ENCODE data around the gene FKBP1A.

The FKBP1A gene

DNA sequence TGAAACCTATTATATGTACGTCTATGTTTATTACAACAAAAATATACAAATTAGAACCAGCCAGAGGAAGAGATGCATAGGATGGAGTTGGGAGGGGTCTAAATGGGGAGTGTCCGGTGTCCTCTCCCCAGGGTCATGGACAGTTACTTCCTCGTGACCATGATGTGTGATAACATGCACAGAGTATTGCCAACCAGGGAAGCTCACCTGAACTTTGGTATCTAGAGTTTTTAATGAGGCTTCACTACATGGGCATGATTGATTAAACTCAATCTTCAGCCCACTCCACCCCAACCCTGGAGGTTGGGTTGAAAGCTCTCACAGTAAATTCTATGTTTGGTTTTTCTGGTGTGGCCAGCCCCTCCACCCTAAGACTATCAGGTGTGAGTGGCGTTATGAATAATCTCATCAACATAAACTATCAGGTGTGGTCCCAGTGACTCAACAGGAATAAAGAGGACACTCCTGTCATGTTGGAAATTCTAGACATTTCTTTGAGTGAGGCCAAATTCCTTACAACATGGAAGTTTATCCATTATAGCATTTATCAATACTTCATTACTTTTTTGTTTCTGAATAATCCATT is 36.4 kb upstream of the FKBP1A start:
- H3K4me1 ChIP-seq (ENCODE audit: control insufficient read depth in 1 of 2, insufficient read depth in 2 of 2, low read length in 2 of 2) = no peaks in the 10 kb centered on the region
- H3K9me3 ChIP-seq (ENCODE audit: control insufficient read depth in 1 of 2, low read length in 2 of 2) = no peaks in the 10 kb centered on the region
- H3K36me3 ChIP-seq (ENCODE audit: control insufficient read depth in 1 of 2, insufficient read depth in 2 of 2, low read length in 2 of 2) = no peaks in the 10 kb centered on the region
- H3K4me3 ChIP-seq (ENCODE audit: low read depth in 1 of 2, low read length in 2 of 2) = no peak overlapping the region
- no peaks in the 10 kb centered on the region for H3K27me3 ChIP-seq (ENCODE audit: low read depth, low read length)
- no peak overlapping the region for H3K27ac ChIP-seq (ENCODE audit: low read length)

DNA sequence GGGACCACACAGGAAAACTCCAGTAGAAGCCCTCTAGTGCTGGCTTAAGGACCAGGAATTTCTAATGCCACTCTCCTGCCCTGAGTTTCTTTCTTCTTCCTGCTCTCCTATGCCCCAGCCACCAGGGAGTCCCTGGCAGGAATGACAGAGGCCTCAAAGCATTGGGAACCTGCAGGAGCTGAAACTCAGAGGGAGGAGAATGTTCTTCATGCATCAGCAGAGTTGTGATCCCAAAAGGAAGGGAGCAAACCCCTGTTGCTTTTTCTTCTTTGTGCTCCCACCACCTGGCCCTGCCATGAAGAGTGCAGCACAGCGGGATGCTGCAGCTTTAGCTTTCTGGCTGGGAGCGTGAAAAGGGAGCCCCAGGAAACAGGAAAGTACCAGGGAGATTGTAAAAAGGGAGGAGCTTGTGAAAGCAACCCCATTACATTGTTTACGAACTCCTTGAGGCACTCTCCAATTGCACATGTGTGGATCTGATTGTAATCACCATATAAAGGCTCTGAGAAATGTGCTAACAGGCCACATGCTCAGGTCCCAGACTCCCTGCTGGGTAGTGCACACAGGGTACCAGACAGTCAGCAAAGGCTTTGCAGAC is 34.7 kb upstream of the FKBP1A start:
- Histone ChIP-seq H3K27ac (ENCODE audit: low read length) (no peak overlapping the region), H3K27me3 (ENCODE audit: low read depth, low read length) (no peaks in the 10 kb centered on the region), H3K9me3 (ENCODE audit: control insufficient read depth in 1 of 2, low read length in 2 of 2) (no peaks in the 10 kb centered on the region), H3K4me1 (ENCODE audit: control insufficient read depth in 1 of 2, insufficient read depth in 2 of 2, low read length in 2 of 2) (no peaks in the 10 kb centered on the region), H3K4me3 (ENCODE audit: low read depth in 1 of 2, low read length in 2 of 2) (no peak overlapping the region), H3K36me3 (ENCODE audit: control insufficient read depth in 1 of 2, insufficient read depth in 2 of 2, low read length in 2 of 2) (no peaks in the 10 kb centered on the region)

DNA sequence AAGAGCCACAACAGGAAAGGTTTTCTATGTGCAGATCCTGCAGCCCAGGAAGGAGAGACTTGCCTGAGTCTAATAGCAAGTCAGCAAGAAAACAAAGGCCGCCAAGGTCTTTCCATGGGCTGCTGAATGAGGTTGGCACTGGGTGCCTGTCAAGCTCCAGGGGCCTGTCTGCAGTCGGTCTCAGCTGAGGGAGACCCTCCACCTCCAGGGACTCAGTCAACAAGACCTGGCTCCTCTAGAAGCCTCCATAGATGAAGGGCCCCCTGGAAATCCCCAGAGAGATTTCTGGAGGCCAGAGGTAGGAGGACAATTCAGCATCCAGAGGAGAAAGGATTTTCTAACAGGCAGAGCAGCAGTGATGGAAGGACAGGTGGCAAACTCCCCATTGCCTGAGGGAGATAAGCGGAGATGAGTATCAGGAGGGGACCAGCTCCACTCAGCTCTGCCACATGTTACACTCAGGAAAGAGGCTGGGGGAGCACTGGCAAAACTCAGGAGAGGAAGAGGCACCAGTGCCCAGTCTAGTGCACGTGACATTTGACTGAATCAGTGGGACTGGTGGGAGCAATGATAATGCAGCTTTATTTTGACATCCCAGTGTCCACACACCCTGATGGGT is 33.5 kb upstream of the FKBP1A start:
- no peaks in the 10 kb centered on the region for H3K4me1 ChIP-seq (ENCODE audit: control insufficient read depth in 1 of 2, insufficient read depth in 2 of 2, low read length in 2 of 2)
- H3K4me3 ChIP-seq (ENCODE audit: low read depth in 1 of 2, low read length in 2 of 2) = no peak overlapping the region
- H3K27me3 ChIP-seq (ENCODE audit: low read depth, low read length) = no peaks in the 10 kb centered on the region
- H3K27ac ChIP-seq (ENCODE audit: low read length) = no peak overlapping the region
- no peaks in the 10 kb centered on the region for H3K36me3 ChIP-seq (ENCODE audit: control insufficient read depth in 1 of 2, insufficient read depth in 2 of 2, low read length in 2 of 2)
- H3K9me3 ChIP-seq (ENCODE audit: control insufficient read depth in 1 of 2, low read length in 2 of 2) = no peaks in the 10 kb centered on the region

DNA sequence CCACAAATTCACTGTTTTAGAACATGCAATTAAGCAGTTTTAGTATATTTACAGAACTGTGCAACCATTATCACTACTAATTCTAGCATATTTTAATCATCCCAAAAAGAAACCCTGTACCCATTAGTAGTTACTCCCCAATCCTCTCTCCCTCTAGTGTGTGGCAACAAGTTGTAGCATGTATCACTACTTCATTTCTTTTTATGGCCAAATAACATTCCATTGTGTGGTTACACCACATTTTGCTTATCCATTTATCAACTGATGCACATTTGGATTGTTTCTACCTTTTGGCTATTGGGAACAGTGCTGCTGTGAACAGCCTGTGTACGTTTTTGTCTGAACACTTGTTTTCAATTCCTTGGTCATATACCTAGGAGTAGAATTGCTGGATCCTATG is 31.5 kb upstream of the FKBP1A start:
- Histone ChIP-seq H3K27ac (ENCODE audit: low read length) (no peak overlapping the region), H3K36me3 (ENCODE audit: control insufficient read depth in 1 of 2, insufficient read depth in 2 of 2, low read length in 2 of 2) (no peaks in the 10 kb centered on the region), H3K27me3 (ENCODE audit: low read depth, low read length) (no peaks in the 10 kb centered on the region), H3K4me1 (ENCODE audit: control insufficient read depth in 1 of 2, insufficient read depth in 2 of 2, low read length in 2 of 2) (no peaks in the 10 kb centered on the region), H3K9me3 (ENCODE audit: control insufficient read depth in 1 of 2, low read length in 2 of 2) (peaks cover 4 to 5% of the 10 kb centered on the region in 2 donors), H3K4me3 (ENCODE audit: low read depth in 1 of 2, low read length in 2 of 2) (no peak overlapping the region)

DNA sequence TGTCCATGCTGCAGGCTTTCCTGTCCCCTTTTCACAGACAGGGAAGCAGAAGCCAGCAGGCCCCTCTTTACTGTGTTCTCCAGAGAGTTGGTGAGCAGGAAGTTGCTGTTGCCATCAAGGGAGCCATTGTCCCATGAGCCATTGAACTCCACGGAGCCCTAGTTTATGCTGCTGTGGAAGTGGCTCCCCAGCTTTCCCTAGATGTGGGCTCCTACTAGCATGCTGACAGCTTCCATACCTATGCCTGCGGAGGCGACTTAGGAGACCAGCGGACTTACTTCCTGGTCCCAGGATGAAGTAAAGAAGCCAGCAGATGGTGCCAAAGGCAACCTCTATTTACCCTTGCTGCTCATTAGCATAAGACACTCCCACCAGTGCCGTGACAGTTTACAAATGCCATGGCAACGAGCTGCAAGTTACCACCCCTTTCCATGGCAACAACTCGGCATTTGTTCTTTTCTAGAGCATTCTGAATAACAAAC is 30.8 kb upstream of the FKBP1A start:
- H3K27ac ChIP-seq (ENCODE audit: low read length) = no peak overlapping the region
- no peaks in the 10 kb centered on the region for H3K4me1 ChIP-seq (ENCODE audit: control insufficient read depth in 1 of 2, insufficient read depth in 2 of 2, low read length in 2 of 2)
- H3K4me3 ChIP-seq (ENCODE audit: low read depth in 1 of 2, low read length in 2 of 2) = no peak overlapping the region
- no peaks in the 10 kb centered on the region for H3K36me3 ChIP-seq (ENCODE audit: control insufficient read depth in 1 of 2, insufficient read depth in 2 of 2, low read length in 2 of 2)
- no peaks in the 10 kb centered on the region for H3K27me3 ChIP-seq (ENCODE audit: low read depth, low read length)
- peaks cover 4 to 5% of the 10 kb centered on the region in 2 donors for H3K9me3 ChIP-seq (ENCODE audit: control insufficient read depth in 1 of 2, low read length in 2 of 2)

- Histone ChIP-seq H3K4me3 (ENCODE audit: low read depth in 1 of 2, low read length in 2 of 2) (no peak overlapping the region), H3K4me1 (ENCODE audit: control insufficient read depth in 1 of 2, insufficient read depth in 2 of 2, low read length in 2 of 2) (no peaks in the 10 kb centered on the region), H3K9me3 (ENCODE audit: control insufficient read depth in 1 of 2, low read length in 2 of 2) (peaks cover 4 to 5% of the 10 kb centered on the region in 2 donors), H3K36me3 (ENCODE audit: control insufficient read depth in 1 of 2, insufficient read depth in 2 of 2, low read length in 2 of 2) (no peaks in the 10 kb centered on the region), H3K27me3 (ENCODE audit: low read depth, low read length) (no peaks in the 10 kb centered on the region), H3K27ac (ENCODE audit: low read length) (no peak overlapping the region)
Observed at GRCh38 chr20:1423206-1423605, 30.4 kb upstream of the FKBP1A start.

- Histone ChIP-seq H3K4me1 (ENCODE audit: control insufficient read depth in 1 of 2, insufficient read depth in 2 of 2, low read length in 2 of 2) (no peaks in the 10 kb centered on the region), H3K9me3 (ENCODE audit: control insufficient read depth in 1 of 2, low read length in 2 of 2) (peaks cover 4 to 5% of the 10 kb centered on the region in 2 donors), H3K4me3 (ENCODE audit: low read depth in 1 of 2, low read length in 2 of 2) (no peak overlapping the region), H3K36me3 (ENCODE audit: control insufficient read depth in 1 of 2, insufficient read depth in 2 of 2, low read length in 2 of 2) (no peaks in the 10 kb centered on the region), H3K27me3 (ENCODE audit: low read depth, low read length) (no peaks in the 10 kb centered on the region), H3K27ac (ENCODE audit: low read length) (no peak overlapping the region)
Observed at GRCh38 chr20:1422753-1423152, 29.9 kb upstream of the FKBP1A start.

DNA sequence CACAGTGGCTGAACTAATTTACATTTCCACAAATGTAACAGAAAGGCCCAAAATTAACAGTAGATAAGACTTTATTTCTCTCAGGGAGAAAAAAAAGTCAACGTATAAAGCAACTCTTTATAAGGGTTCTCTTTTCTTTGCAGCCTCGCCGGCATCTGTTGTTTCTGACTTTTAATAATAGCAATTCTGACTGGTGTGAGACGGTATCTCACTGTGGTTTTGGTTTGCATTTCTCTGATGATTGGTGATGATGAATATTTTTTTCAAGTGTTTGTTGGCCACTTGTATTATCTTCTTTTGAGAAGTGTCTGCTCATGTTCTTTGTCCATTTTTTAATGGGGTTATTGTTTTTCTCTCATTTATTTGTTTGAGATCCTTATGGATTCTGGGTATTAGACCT is 27.2 kb upstream of the FKBP1A start:
- Histone ChIP-seq H3K27ac (ENCODE audit: low read length) (no peak overlapping the region), H3K36me3 (ENCODE audit: control insufficient read depth in 1 of 2, insufficient read depth in 2 of 2, low read length in 2 of 2) (no peaks in the 10 kb centered on the region), H3K9me3 (ENCODE audit: control insufficient read depth in 1 of 2, low read length in 2 of 2) (peaks cover 4 to 5% of the 10 kb centered on the region in 2 donors), H3K4me3 (ENCODE audit: low read depth in 1 of 2, low read length in 2 of 2) (no peak overlapping the region), H3K4me1 (ENCODE audit: control insufficient read depth in 1 of 2, insufficient read depth in 2 of 2, low read length in 2 of 2) (no peaks in the 10 kb centered on the region), H3K27me3 (ENCODE audit: low read depth, low read length) (no peaks in the 10 kb centered on the region)

DNA sequence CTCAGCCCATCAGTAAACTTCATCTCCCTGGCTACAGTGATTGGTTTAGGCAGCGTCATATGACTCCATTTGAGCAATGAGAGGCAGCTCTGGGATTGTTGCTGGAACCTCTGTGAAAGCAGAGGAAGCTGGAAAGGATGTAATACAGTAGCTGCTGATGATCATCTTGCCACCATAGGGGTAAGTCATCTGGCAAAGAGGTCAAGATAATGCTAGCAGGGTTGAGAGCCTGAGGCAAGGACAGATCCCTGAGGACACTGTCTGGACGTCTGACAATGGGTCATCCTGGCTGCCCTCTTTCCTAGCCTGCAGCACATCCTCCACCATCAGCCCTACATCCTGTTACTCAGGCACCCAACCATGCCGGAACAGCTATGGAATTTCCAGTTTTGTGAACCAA is 25.5 kb upstream of the FKBP1A start:
- Histone ChIP-seq H3K36me3 (ENCODE audit: control insufficient read depth in 1 of 2, insufficient read depth in 2 of 2, low read length in 2 of 2) (no peaks in the 10 kb centered on the region), H3K27me3 (ENCODE audit: low read depth, low read length) (no peaks in the 10 kb centered on the region), H3K27ac (ENCODE audit: low read length) (no peak overlapping the region), H3K4me1 (ENCODE audit: control insufficient read depth in 1 of 2, insufficient read depth in 2 of 2, low read length in 2 of 2) (no peaks in the 10 kb centered on the region), H3K9me3 (ENCODE audit: control insufficient read depth in 1 of 2, low read length in 2 of 2) (peaks cover 4 to 5% of the 10 kb centered on the region in 2 donors), H3K4me3 (ENCODE audit: low read depth in 1 of 2, low read length in 2 of 2) (no peak overlapping the region)

GRCh38 chr20:1417790-1418189 is 24.9 kb upstream of the FKBP1A start:
- H3K36me3 ChIP-seq (ENCODE audit: control insufficient read depth in 1 of 2, insufficient read depth in 2 of 2, low read length in 2 of 2) = no peaks in the 10 kb centered on the region
- H3K4me1 ChIP-seq (ENCODE audit: control insufficient read depth in 1 of 2, insufficient read depth in 2 of 2, low read length in 2 of 2) = no peaks in the 10 kb centered on the region
- H3K27me3 ChIP-seq (ENCODE audit: low read depth, low read length) = no peaks in the 10 kb centered on the region
- no peak overlapping the region for H3K27ac ChIP-seq (ENCODE audit: low read length)
- peaks cover 4 to 5% of the 10 kb centered on the region in 2 donors for H3K9me3 ChIP-seq (ENCODE audit: control insufficient read depth in 1 of 2, low read length in 2 of 2)
- no peak overlapping the region for H3K4me3 ChIP-seq (ENCODE audit: low read depth in 1 of 2, low read length in 2 of 2)

GRCh38 chr20:1417273-1417672 is 24.4 kb upstream of the FKBP1A start:
- peaks cover 4 to 5% of the 10 kb centered on the region in 2 donors for H3K9me3 ChIP-seq (ENCODE audit: control insufficient read depth in 1 of 2, low read length in 2 of 2)
- no peak overlapping the region for H3K27ac ChIP-seq (ENCODE audit: low read length)
- H3K36me3 ChIP-seq (ENCODE audit: control insufficient read depth in 1 of 2, insufficient read depth in 2 of 2, low read length in 2 of 2) = no peaks in the 10 kb centered on the region
- no peaks in the 10 kb centered on the region for H3K4me1 ChIP-seq (ENCODE audit: control insufficient read depth in 1 of 2, insufficient read depth in 2 of 2, low read length in 2 of 2)
- H3K4me3 ChIP-seq (ENCODE audit: low read depth in 1 of 2, low read length in 2 of 2) = no peak overlapping the region
- no peaks in the 10 kb centered on the region for H3K27me3 ChIP-seq (ENCODE audit: low read depth, low read length)
